GM23248 (cell line): ENCODE results near the gene KLK7.

ENCODE experiments used
- EZH2 ChIP-seq: fragments of 200-600 bp; sonication (generic); IDR thresholded peaks from 2 replicates; pipeline ENCODE4 v1.6.1; 2018; ENCODE audit warnings: antibody characterized with exemption, mild to moderate bottlenecking; ENCODE audit not compliant: insufficient read depth, poor library complexity, severe bottlenecking
- EZH2phosphoT487 ChIP-seq: fragments of 200-600 bp; sonication (generic); IDR thresholded peaks from 2 replicates; pipeline ENCODE4 v1.6.1; 2018; ENCODE audit warnings: antibody characterized with exemption, moderate library complexity, mild to moderate bottlenecking, low read depth; ENCODE audit not compliant: insufficient read depth

GRCh38 chr19:51001515-51001914, 17.8 kb upstream of the KLK7 start, which contains the start of gene KLK8:
- TF ChIP-seq EZH2phosphoT487 (no peak), EZH2 (no peak)
